Activated T-cell treated with anti-CD3 and anti-CD28 coated beads, Interleukin-2, amount 50 U/mL, for 72 hours (primary cell): Measurements from ENCODE around the gene CHERP. TPM values are rescaled to one million over a fixed set of nuclear protein-coding genes. Genes with fewer than 3 reads are reported as not detected.
A peak's percentile ranks its signal among the peaks of the same experiment; 100 is the strongest.
"Not testable (repeated sequence)": the region's sequence is repeated elsewhere in the genome, so short reads cannot be mapped to it uniquely, and the experiment has no call there.

Source experiments
- ATAC-seq, 2 donors: fragments of 150-1000 bp; cut with Tn5 transposase; replicated peaks in 1 of 2; 2 replicates each; pipeline ENCODE4 v1.10.0; 2021; ENCODE audit warnings: moderate library complexity in 2 of 2, mild to moderate bottlenecking in 1 of 2
- DNase-seq, 2 donors: peaks; one replicate each; pipeline ENCODE4 v3.0.0; 2021 to 2022; ENCODE audit warnings: mixed read lengths in 1 of 2
- H3K27ac Mint-ChIP-seq: one replicate; pipeline ENCODE4 v1.8.0; 2022; ENCODE audit warnings: mild to moderate bottlenecking, moderate library complexity, mixed read lengths
- H3K27me3 Mint-ChIP-seq: one replicate; pipeline ENCODE4 v1.8.0; 2022; ENCODE audit warnings: low read depth, mixed read lengths
- H3K36me3 Mint-ChIP-seq, 2 donors: one replicate each; pipeline ENCODE4 v1.8.0; 2022; ENCODE audit warnings: mixed read lengths in 2 of 2, mild to moderate bottlenecking in 1 of 2; ENCODE audit not compliant: insufficient read depth in 2 of 2
- H3K4me1 Mint-ChIP-seq: one replicate; pipeline ENCODE4 v1.8.0; 2022; ENCODE audit warnings: low read depth, mixed read lengths
- H3K4me3 Mint-ChIP-seq, 2 donors: one replicate each; pipeline ENCODE4 v1.8.0; 2022; ENCODE audit warnings: mild to moderate bottlenecking in 2 of 2, mixed read lengths in 2 of 2, moderate library complexity in 2 of 2
- H3K9me3 Mint-ChIP-seq, 2 donors: one replicate each; pipeline ENCODE4 v1.8.0; 2022; ENCODE audit warnings: mixed read lengths in 2 of 2
- total RNA-seq, 2 donors: library from RNA; stranded (reverse); gene quantifications; one replicate each; pipeline ENCODE4 v1.2.3, GENCODE V29; 2022

The CHERP gene
- total RNA-seq, 2 donors from 2014 or later = 54.8 to 59.6 TPM

DNA sequence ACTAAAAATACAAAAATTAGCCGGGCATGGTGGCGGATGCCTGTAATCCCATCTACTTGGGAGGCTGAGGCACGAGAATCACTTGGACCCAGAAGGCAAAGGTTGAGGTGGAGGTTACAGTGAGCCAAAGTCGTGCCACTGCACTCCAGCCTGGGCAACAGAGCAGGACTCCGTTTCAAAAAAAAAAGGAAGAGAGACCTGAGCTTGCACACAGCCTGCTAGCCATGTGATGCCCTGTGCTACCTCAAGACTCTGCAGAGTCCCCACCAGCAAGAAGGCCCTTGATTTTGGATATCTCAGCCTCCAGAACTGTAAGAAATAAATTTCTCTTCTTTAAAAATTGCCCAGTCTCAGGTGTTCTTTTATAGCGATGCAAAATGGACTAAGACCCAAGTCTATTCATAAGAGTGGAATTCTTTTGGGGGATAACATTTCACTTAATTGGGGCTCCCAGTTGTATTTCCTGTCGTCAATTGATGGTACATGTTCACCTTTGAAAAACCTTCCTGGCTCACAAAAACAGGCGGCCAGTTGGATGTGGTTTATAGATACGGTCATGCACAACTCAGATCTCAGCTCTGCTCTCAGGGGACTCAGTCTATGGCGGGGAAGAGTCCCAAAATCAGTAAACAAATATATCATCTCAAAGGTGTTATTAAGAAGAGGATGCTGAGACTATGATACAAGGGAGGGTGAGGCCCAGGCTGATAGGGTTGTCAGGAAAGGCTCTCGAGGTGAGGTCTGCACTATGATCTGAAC lies 2.4 kb upstream of the CHERP start:
- ATAC-seq (no peak), DNase-seq (no peak)
- Mint-ChIP-seq H3K27me3 (no peaks in the 10 kb centered on the region), H3K4me3 (peak overlapping the region; percentile 23 to 51), H3K4me1 (peaks cover 52% of the 10 kb centered on the region), H3K36me3 (peaks cover 0 to 13% of the 10 kb centered on the region in 2 donors), H3K27ac (peak overlapping the region; percentile 6), H3K9me3 (no peaks in the 10 kb centered on the region)

DNA sequence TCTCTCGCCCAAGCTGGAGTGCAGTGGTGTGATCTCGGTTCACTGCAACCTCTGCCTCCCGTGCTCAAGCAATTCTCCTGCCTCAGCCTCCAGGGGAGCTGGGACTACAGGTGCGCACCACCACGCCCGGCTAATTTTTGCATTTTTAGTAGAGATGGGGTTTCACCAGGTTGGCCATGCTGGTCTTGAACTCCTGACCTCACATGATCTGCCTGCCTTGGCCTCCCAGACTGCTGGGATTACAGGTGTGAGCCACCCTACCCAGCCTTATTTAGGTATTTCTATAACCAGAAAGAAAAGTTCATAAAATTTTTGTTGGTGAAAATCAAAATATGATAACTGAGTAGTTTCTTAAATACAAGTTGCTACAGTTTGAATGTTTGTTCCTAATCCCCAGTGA lies 1.5 kb upstream of the CHERP start:
- Mint-ChIP-seq H3K4me3 (peak overlapping the region; percentile 95 to 99), H3K4me1 (peaks cover 59% of the 10 kb centered on the region), H3K36me3 (peaks cover 0 to 18% of the 10 kb centered on the region in 2 donors)
- not testable (repeated sequence) for H3K9me3 Mint-ChIP-seq, ATAC-seq, H3K27me3 Mint-ChIP-seq, DNase-seq, H3K27ac Mint-ChIP-seq

DNA sequence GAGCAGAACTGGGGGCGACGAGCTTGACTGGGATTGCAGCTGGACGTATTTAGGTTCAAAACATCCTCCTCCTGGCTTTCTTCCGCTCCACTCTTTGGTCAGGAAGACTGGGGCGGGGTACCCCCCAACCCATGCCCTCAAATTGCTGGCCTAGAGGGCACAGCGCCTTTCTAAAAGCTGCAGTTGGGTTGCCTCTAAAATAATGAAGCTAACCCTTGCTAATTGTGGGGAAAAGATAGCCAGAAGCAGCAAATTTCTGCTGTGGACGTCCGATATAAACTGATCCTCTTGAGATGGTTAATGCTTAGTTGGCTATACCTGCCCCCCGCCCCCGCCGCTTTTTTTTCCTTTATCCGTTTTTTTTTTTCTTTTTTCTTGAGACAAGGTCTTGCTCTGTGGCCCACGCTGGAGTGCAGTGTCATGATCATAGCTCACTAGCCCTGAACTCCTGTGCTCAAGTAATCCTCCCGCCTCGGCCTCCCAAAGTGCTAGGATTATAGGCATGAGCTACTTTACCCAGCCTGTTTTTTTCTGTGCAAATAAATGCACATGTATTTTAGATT lies 754 bp upstream of the CHERP start:
- H3K9me3 Mint-ChIP-seq = no peaks in the 10 kb centered on the region
- peak overlapping the region; percentile 95 to 99 for H3K4me3 Mint-ChIP-seq
- no peak for ATAC-seq
- peak overlapping the region; percentile 96 for H3K27ac Mint-ChIP-seq
- no peak for DNase-seq
- no peaks in the 10 kb centered on the region for H3K27me3 Mint-ChIP-seq
- peaks cover 2 to 25% of the 10 kb centered on the region in 2 donors for H3K36me3 Mint-ChIP-seq
- peaks cover 64% of the 10 kb centered on the region for H3K4me1 Mint-ChIP-seq

DNA sequence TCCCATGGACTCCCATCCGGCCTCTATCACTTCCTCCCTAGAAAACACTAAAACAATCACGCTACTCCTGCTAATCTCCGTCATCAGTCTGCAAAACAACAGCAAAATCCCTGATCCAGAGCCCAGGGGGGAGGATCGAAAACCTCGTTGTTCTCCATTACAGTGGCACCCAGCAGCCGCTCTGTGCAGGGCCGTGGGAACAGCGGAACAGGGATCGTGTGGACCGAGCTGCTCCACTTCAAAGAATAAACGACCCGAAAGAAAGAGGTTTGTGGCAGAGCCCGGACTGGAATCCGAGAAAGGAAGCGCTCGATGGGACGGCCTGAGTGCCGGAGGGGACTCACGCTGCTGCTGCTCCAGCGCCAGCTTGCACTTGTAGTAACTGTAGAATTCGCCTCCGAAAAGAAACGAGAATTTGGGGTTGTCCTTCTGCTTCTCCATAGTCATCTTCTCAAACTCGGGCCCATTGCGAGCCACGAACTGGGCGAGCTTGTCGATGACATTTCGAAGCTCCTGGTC lies 652 bp downstream of the CHERP start:
- Mint-ChIP-seq H3K36me3 (peaks cover 2 to 28% of the 10 kb centered on the region in 2 donors), H3K9me3 (no peaks in the 10 kb centered on the region), H3K4me1 (peaks cover 59% of the 10 kb centered on the region), H3K27ac (peak overlapping the region; percentile 83), H3K27me3 (no peaks in the 10 kb centered on the region), H3K4me3 (peak overlapping the region; percentile 95 to 99)
- peak in 1 of 2 donors; percentile 23 for DNase-seq
- peak in 1 of 2 donors; percentile 1 for ATAC-seq

DNA sequence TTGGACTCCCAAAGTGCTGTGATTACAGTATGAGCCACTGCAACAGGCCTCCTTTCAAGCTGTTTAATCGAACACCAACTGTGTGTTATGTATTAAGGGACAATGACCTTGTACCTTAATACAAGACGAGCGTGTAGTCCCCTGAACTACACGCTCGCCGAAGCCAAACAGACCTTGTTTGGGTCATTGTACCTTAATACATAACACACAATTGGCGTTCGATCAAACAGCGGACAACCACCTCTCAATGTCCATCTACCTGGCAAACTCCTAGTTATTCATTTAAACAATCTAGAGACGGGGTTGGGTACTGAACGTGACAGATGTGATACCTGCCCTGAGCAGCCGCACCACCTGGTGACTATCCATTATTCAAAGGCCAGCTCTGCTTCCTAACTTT lies 1.3 kb downstream of the CHERP start:
- DNase-seq (no peak), ATAC-seq (no peak)
- Mint-ChIP-seq H3K4me1 (peaks cover 59% of the 10 kb centered on the region), H3K4me3 (peak overlapping the region; percentile 95 to 99), H3K27me3 (no peaks in the 10 kb centered on the region), H3K9me3 (no peaks in the 10 kb centered on the region), H3K36me3 (peaks cover 2 to 29% of the 10 kb centered on the region in 2 donors), H3K27ac (peak overlapping the region; percentile 83)

DNA sequence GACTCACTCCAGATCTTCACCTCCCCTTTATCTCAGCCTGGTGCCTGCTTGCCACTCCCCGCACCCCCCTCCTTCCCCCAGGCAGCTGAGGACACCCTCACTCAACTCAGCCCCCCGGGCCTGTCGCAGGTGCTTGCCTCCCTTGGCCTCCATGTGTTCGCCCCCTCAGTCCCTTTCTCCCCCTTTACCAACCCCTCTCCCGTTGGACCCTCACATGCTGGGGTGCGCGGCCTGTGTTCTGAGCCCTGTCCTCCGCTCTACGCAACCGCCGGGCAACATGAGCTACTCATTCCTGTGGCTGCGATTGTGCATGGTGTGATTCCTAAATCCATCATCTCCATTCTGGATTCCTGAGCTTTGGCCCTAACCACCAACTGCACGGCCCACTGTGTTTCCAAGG lies 5.1 kb downstream of the CHERP start:
- H3K27ac Mint-ChIP-seq = no peak overlapping the region
- H3K27me3 Mint-ChIP-seq = no peaks in the 10 kb centered on the region
- H3K36me3 Mint-ChIP-seq = peaks cover 2 to 37% of the 10 kb centered on the region in 2 donors
- no peak overlapping the region for H3K4me3 Mint-ChIP-seq
- ATAC-seq = no peak
- no peak for DNase-seq
- no peaks in the 10 kb centered on the region for H3K9me3 Mint-ChIP-seq
- H3K4me1 Mint-ChIP-seq = peaks cover 39% of the 10 kb centered on the region

DNA sequence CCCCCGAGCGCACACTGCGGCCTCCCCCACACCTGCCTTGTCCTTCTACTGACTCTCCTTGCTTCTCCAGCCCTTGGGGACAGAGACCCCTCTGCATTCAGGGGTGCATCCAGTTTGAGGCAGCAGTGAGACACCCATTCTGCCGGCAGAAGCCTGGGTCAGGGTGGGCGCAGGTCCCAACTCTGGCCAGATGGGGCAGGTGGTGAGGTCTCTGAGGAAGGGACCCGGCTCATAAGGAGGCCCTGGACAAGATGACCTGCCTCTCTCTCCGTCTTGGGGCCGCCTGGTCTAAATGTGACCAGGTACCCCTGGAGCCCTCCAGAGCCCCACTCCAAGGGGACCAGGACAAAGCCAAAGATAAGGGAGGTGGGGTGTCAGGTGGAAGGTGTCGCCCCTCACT lies 6.1 kb downstream of the CHERP start:
- ATAC-seq = no peak
- H3K9me3 Mint-ChIP-seq = no peaks in the 10 kb centered on the region
- no peak overlapping the region for H3K27ac Mint-ChIP-seq
- no peak overlapping the region for H3K4me3 Mint-ChIP-seq
- H3K27me3 Mint-ChIP-seq = no peaks in the 10 kb centered on the region
- DNase-seq = no peak
- H3K4me1 Mint-ChIP-seq = peaks cover 33% of the 10 kb centered on the region
- H3K36me3 Mint-ChIP-seq = peaks cover 2 to 42% of the 10 kb centered on the region in 2 donors

DNA sequence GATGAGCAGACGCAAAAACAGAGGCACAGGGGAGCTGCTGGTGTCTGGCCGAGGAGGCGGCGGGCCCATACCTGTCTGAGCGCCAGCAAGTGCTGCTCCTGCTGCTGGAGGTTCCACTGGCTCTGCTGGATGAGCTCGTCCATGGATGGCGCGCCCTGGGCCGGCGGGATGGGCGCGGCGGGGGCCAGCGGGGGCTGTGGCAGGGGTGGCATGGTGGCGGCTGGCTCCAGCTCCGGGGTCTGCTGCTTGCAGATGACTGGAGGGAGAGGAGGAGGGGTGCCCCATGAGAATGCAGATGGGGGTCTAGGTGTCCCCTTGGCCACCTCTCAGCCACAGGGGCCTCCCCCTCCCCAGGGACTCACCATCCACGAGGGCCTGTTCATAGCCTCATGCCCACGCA lies 6.9 kb downstream of the CHERP start:
- Mint-ChIP-seq H3K27me3 (no peaks in the 10 kb centered on the region), H3K36me3 (peaks cover 2 to 37% of the 10 kb centered on the region in 2 donors), H3K9me3 (no peaks in the 10 kb centered on the region), H3K4me3 (no peak overlapping the region), H3K4me1 (peaks cover 25% of the 10 kb centered on the region), H3K27ac (no peak overlapping the region)
- ATAC-seq = no peak
- DNase-seq = no peak

DNA sequence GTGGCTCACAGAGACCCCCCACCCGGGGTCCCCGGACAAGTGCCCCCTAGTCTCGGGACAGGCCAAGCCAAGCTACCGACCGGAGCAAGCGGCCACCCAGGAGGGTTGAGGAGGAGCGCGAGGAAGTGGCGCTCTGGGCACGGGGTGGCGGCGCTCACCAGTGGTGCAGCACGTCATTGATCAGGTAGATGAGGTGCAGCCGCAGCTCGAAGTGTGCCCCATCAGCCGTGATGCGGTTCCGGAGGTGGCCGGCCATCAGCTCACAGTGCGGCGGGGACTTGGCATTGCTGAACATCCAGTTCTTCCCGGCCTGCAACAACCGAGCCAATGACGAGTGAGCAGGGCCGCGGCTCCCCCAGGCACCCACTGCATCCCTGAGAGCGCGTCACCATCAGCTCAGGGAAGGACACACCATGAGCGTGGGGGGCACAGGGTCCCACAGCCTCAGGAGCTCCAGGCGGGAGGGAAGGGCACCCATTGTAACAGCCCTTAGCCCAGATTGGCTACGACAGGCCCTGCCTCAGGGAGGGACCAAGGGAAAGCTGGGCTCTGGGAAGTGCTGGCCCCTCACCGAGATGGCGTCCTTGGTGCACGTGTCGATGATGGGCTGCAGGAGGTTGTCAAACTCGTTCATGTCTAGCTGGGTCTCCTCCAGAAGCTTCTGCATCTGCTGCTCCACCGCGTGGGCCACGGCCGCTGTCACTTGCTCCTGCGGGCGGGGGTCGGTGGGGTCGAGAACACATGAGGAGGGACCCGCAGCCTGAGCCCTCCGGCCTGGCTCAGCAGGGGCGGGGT lies 9.6 kb downstream of the CHERP start:
- H3K36me3 Mint-ChIP-seq = peaks cover 0 to 31% of the 10 kb centered on the region in 2 donors
- H3K27me3 Mint-ChIP-seq = no peaks in the 10 kb centered on the region
- no peak overlapping the region for H3K27ac Mint-ChIP-seq
- no peak overlapping the region for H3K4me3 Mint-ChIP-seq
- H3K4me1 Mint-ChIP-seq = no peaks in the 10 kb centered on the region
- H3K9me3 Mint-ChIP-seq = no peaks in the 10 kb centered on the region
- ATAC-seq (no peak), DNase-seq (no peak)

DNA sequence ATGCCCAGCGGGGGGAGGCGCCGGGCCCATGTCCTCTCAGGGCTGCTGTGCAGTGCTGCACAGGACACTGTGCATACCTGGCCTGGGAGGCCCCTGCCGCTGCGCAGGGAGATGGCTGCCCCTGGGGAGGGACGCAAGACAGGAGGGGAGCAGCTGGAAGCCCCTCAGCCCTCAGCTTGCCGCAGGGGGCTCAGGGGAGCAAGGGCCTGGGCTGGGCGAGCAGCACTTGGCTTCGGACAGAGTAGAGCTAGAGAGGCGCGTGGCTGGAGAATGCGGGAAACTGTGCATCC lies 10.9 kb downstream of the CHERP start:
- Mint-ChIP-seq H3K36me3 (peaks cover 0 to 33% of the 10 kb centered on the region in 2 donors), H3K9me3 (no peaks in the 10 kb centered on the region), H3K27ac (no peak overlapping the region), H3K4me1 (no peaks in the 10 kb centered on the region), H3K27me3 (no peaks in the 10 kb centered on the region), H3K4me3 (no peak overlapping the region)
- DNase-seq (no peak), ATAC-seq (no peak)

DNA sequence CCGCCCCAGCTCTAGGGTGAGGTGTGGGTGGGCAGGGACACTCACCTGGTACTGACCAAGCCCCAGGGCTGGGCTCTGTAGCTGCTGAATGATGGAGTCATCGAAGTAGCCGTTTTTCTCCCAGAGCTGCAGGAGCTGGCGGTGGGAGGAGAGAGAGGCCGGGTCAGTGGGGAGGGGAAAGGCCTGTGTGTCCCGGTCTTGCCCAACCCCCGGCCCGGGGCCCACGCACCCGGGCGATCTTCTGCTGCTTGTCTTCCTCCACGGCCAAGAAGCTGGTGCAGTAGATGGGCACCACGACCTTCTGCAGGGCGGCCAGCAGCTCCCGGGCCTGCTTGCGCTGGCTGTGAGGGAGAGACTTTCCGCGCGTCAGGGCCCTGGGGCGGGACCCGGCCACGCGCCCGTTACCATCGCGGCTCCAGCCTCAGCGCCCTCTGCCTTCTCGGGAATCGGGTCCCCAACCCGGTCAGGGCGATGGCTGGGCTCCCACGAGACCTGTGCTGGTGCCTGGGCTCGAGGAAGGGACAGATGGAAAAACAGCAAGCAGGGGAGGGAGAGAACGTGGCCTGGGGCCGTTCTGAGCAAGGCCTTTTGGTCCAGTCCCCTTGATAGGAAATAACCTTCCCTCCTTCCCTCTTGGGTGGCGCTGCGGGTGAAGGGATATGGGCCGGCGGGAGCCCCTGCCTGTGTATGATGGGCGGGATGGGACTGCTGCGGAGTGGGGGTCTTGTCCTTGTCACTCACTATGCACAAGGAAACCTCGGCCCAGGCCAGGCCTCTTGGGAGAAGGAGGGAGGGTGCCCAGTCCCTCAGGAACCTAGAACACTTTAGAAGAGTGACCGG lies 11.5 kb downstream of the CHERP start:
- no peaks in the 10 kb centered on the region for H3K4me1 Mint-ChIP-seq
- H3K27ac Mint-ChIP-seq = no peak overlapping the region
- no peak overlapping the region for H3K4me3 Mint-ChIP-seq
- ATAC-seq (no peak), DNase-seq (no peak)
- no peaks in the 10 kb centered on the region for H3K27me3 Mint-ChIP-seq
- H3K9me3 Mint-ChIP-seq = no peaks in the 10 kb centered on the region
- peaks cover 0 to 31% of the 10 kb centered on the region in 2 donors for H3K36me3 Mint-ChIP-seq

DNA sequence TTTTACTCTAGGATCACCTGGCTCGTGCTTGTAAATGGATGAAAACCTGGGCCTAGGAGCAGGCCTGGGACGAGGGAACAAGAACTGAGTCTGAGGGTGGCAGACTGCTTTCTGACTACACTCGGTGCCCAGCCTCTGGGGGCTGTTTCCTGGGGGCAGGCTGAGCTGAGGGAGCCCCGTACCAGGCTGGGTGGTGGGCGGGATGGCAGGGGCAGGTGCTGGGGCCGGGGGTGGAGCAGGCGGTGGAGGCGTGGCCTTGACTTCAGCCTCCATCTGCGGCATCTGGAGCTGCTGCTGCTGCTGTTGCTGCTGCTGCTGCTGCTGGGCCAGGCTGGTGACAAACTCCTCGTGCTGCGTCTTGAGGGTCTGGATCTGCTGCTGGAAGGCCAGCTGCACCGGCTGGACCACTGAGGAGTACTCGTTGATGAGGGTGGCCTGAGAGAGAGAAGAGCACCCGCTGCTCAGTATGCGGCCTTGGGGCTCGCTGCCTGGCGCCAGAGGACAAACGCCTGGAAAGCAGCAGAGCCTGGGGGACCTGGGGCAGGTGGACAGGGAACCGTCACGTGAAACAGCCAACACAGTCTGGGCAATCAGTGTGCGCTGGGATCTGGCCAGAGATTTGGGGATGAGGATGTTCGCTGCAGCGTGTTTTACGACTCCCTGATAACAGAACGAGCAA lies 12.6 kb downstream of the CHERP start:
- Mint-ChIP-seq H3K4me3 (no peak overlapping the region), H3K36me3 (peaks cover 0 to 31% of the 10 kb centered on the region in 2 donors), H3K4me1 (no peaks in the 10 kb centered on the region), H3K9me3 (no peaks in the 10 kb centered on the region), H3K27me3 (no peaks in the 10 kb centered on the region), H3K27ac (peak overlapping the region; percentile 28)
- DNase-seq = no peak
- ATAC-seq = no peak
